Coronary artery (tissue), 2 donors: Measurements from ENCODE around the gene NCKAP5.

Experiments
- DNase-seq: peaks from one replicate; pipeline ENCODE4 v3.0.0-alpha.2; 2017; ENCODE audit warnings: low spot score
- H3K27ac ChIP-seq, 2 donors: fragments of 200-600 bp; sonication (generic); one replicate each; pipeline ENCODE4 v1.5.1; 2016 to 2019
- H3K4me3 ChIP-seq: fragments of 200-600 bp; sonication (generic); 2 replicates; pipeline ENCODE4 v1.5.1; 2016; ENCODE audit warnings: mild to moderate bottlenecking, moderate library complexity
- TF ChIP-seq, protein P1 (sequence below): fragments of 200-600 bp; sonication (generic); IDR thresholded peaks from one replicate; pipeline ENCODE4 v1.5.1; 2019; ENCODE audit warnings: antibody characterized with exemption

NCKAP5 gene

DNA sequence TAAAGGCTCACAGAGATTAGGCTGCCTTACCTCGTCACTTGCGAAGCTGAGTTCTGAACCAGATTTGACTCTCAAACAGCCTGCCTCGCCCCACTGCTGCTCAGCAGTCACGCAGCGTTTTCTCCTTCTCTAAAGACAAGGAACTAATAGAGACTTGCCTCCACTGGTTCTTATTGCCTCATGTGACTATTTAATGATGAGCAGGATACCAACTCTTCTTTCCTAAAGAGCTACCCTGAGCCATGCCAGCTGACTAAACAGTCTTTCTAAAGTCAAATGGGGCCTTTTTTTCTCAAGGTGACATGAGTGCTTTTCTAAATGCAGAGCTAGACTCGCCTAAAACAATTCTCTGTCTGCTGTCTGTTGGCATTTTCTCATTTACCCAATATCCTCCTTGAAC is 147.5 kb downstream of the NCKAP5 start:
- Histone ChIP-seq H3K4me3 (no peak overlapping the region), H3K27ac (no peak overlapping the region)
- DNase-seq = no peak
- TF ChIP-seq, protein P1, sequence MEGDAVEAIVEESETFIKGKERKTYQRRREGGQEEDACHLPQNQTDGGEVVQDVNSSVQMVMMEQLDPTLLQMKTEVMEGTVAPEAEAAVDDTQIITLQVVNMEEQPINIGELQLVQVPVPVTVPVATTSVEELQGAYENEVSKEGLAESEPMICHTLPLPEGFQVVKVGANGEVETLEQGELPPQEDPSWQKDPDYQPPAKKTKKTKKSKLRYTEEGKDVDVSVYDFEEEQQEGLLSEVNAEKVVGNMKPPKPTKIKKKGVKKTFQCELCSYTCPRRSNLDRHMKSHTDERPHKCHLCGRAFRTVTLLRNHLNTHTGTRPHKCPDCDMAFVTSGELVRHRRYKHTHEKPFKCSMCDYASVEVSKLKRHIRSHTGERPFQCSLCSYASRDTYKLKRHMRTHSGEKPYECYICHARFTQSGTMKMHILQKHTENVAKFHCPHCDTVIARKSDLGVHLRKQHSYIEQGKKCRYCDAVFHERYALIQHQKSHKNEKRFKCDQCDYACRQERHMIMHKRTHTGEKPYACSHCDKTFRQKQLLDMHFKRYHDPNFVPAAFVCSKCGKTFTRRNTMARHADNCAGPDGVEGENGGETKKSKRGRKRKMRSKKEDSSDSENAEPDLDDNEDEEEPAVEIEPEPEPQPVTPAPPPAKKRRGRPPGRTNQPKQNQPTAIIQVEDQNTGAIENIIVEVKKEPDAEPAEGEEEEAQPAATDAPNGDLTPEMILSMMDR = no peak

DNA sequence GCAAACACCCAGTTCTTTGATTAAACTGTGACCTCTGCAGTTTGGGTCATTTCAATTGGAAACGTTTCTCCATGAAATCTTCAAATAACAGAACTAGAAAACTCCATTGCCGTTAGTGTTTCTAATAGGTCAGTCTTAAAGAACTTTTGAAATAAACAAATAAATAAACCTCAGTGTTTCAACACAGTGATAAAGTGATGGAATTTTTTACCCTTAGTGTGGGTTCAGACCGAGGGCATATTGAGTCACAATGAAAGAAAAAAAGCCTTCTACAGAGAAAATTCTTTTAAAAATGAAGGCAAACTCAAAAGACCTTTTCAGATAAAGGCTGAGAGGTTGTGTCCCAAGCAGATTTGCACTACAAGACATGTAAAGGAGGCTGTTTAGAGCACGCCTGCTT is 149.6 kb downstream of the NCKAP5 start:
- TF ChIP-seq, protein P1 = no peak
- DNase-seq = no peak
- Histone ChIP-seq H3K4me3 (no peak overlapping the region), H3K27ac (no peak overlapping the region)

DNA sequence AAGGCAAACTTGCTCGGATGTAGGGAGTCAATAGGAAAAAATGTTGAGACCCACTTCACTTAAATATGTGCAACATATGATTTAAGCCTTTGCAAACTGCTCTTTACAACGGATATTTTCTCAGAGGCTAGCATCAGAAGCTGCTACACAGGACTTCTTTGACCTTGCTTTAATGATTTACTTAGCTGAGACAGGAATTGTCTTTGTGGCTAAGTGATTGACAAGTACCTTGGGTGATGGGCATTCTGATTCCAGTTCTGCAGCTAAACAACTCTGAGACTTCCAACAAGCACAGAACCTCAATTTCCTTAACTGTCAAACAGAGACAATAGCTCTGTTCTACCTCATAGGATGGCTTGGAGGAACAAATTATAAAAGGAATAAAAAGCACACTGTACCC is 150.2 kb downstream of the NCKAP5 start:
- Histone ChIP-seq H3K27ac (no peak overlapping the region), H3K4me3 (no peak overlapping the region)
- TF ChIP-seq, protein P1 = no peak
- DNase-seq = no peak

DNA sequence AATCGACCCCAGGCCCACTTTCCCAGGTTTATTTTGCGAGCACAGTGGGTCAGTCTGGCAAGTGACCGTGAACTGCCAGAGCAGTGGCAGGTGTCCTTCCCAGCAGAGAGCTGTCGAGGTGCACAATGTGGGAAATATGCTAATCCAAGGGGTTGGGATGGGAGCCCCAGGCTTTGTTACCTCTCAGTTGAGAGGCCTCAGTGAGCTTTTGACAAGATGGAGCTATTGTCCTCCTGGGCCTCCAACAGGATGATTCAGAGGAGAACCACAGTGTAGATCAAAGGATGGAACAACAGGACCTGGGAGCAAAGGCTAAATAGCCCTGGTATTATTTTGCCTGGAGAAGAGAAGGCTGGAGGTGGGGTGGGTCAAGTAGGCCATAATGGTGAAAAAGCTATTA is 150.8 kb downstream of the NCKAP5 start:
- no peak for DNase-seq
- TF ChIP-seq, protein P1 = no peak
- Histone ChIP-seq H3K4me3 (no peak overlapping the region), H3K27ac (no peak overlapping the region)

DNA sequence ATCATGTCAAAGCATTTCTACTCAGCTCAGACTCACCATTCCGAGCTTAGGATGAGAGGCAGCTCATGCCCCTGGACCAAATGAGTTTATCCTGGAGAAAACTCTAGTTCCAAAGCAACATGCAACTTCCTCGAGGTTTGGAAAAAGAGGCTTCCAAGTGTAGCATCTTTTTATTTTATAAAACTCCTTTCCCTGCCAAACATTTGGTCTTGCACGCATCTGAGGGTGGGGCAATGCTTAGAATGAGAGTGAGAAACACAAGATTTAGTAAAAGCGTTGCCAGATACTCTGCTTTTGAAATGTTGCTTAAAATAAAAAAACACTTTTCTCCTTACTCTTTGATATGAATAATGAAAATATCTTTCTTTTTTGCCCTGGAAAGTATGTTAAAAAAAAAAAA is 151.5 kb downstream of the NCKAP5 start:
- TF ChIP-seq, protein P1 = no peak
- DNase-seq = no peak
- H3K27ac ChIP-seq = no peak overlapping the region
- no peak overlapping the region for H3K4me3 ChIP-seq

DNA sequence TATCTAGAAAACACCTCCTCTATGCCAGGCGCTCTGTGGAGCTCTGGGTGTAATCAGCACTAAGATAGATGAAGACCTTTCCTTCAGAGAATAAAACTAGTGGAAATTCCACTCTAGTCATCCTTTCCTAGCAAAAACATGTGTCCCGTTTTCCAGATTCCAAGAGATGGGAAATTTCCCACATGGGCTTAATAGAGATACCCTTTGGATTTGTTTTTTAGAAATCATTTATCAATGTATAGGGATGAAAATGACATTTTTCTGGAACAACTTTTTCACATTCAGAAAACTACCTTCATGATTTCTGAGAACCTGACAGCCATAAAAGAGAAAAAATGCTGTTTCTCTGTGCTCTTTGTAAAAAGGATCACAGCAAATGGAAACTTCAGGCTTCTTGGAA is 152.1 kb downstream of the NCKAP5 start:
- Histone ChIP-seq H3K27ac (no peak overlapping the region), H3K4me3 (no peak overlapping the region)
- no peak for DNase-seq
- TF ChIP-seq, protein P1 = no peak

DNA sequence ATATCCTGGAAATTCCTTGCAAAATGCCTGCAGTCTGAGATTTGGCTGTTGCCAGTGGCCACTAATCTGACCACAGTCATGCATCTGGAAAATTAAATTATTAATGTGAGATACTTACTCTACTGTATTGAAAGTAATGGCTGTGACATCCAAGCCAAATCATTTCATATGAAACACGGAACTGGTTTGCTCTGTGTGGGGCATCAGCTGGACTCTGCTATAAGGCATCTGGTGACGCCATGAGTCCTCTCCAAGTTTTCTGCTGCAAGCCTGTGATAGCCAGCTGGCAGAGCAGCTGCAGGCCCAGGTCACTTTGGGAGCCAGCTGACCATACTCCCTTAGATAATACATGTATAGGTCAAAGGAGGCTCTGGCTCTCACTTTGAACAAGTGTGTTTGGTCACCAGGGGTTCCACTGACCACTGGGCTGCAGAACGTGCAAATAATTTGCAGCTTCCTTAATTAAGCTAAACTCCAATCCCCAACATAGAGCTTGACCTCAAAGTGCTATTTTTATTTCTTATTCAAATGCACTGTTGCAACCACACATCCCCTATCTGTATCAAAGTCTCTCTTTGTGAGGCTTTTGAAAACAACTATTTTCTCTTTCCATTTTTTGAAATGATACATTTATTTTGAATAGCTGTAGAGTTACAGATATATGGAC is 152.9 kb downstream of the NCKAP5 start:
- Histone ChIP-seq H3K27ac (no peak overlapping the region), H3K4me3 (no peak overlapping the region)
- no peak for DNase-seq
- TF ChIP-seq, protein P1 = no peak
